H1 (cell line): ENCODE data around the gene GALNT6. TPM values are rescaled to one million over a fixed set of nuclear protein-coding genes. Genes with fewer than 3 reads are reported as not detected.

Source experiments
- CTCF ChIP-seq, 3 experiments: IDR thresholded peaks; 1 replicate in 2 of 3; 2 replicates in 1 of 3; pipeline versions ENCODE4 v1.5.1 to v1.6.1; 2011; ENCODE audit warnings: low read length in 3 of 3, mild to moderate bottlenecking in 3 of 3, inconsistent platforms in 2 of 3, low read depth in 1 of 3, moderate library complexity in 1 of 3; ENCODE audit not compliant: insufficient read depth in 1 of 3; ENCODE audit errors: control extremely low read depth in 1 of 3
- RXRA ChIP-seq: IDR thresholded peaks from 2 replicates; pipeline ENCODE4 v1.6.1; 2011; ENCODE audit warnings: low read depth, mild to moderate bottlenecking, low read length, moderate library complexity; ENCODE audit not compliant: insufficient read depth
- SP1 ChIP-seq: IDR thresholded peaks from 2 replicates; pipeline ENCODE4 v1.6.1; 2011; ENCODE audit warnings: low read depth, low read length
- polyA plus RNA-seq, 7 experiments: library from polyadenylated mRNA; depleted of rRNA in 3 of 7; stranded (reverse) in 5 of 7; unstranded in 2 of 7; fragments of >200 nt in 5 of 7; fragments of 200-250 nt in 2 of 7; gene quantifications; 1 replicate in 5 of 7; 2 replicates in 1 of 7; 4 replicates in 1 of 7; pipeline versions ENCODE4 v1.2.1 to v1.2.3, GENCODE V29; 2011 to 2013; ENCODE audit warnings: missing spikeins in 2 of 7, mixed read lengths in 2 of 7
- total RNA-seq: library from RNA; stranded (reverse); fragmentation: NEBNext Ultra II Directional; extraction: Animal tissue kit (Norgen Biotek cat#: 25700); gene quantifications from 2 replicates; pipeline ENCODE4 v1.2.1, GENCODE V29; 2021

GALNT6 gene
- total and polyA plus RNA-seq, 2 of the 8 experiments (the other 6 are each of a cell fraction or from before 2014, with no cell fraction given) = 5.8 to 10.7 TPM

- TF ChIP-seq CTCF (IDR thresholded peaks at IDR 0.05; ENCODE audit: control extremely low read depth in 1 of 3, insufficient read depth in 1 of 3, low read depth in 1 of 3, low read length in 3 of 3) (no peak), SP1 (no peak), RXRA (no peak)
These were observed 21.9 kb upstream of the GALNT6 start (continued) for GRCh38 chr12:51413149-51413548.
